8988T (cell line): ENCODE measurements around the gene ANKRD52.
"Not testable (repeated sequence)": the region's sequence is repeated elsewhere in the genome, so short reads cannot be mapped to it uniquely, and the experiment has no call there.

Source experiments
- DNase-seq: peaks from one replicate; pipeline ENCODE4 v3.0.0; 2011

Gene ANKRD52

DNA sequence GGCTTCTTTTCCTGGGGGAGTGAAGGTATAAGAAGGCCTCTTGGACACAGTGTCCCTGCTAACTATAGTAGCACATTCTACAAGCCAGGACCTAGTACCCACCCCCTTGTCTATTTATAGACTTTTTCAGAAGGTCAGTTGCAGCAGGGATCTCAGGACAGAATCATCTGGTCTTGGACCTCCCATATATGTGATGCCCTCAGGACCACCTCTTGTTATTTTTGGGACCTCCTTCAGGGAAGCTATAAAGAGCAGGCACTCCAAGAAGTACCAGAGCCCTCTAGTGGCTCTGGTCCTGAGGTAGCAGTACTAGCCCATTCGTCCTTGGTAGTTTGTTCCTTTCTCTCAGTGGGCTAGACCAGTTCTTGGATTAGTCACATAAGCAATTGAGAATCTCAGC is 12.8 kb upstream of the ANKRD52 start:
- DNase-seq = no peak

DNA sequence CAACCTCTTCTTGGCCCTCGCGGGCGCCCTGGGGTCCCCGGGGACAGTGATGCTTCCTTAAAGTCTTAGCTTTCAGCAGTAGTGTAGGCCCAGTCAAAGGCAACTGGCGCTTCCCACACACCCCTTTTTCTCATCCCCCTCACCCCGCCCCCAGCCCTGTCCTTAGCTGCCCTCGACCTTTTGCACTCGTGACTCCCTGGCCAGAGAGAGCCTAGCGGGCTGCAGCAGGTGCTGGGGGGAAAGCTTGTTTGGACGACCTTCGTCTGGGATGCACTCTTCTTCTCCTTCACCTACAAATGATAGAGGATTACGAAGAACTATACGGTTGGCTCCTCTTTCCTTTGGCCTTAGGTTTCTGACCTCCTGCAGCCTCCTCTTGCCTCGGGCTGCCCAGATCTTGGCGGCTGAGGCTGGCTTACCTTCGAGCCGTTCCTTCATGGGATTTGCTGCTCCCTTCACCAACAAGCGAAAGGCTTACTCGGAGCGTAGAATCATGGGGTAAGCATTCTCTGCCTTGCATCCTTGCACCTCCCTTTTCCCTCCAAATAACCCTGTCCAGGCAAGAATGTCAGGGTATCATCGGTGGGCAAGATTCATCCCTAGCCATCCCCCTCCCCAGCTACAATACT is 9.4 kb upstream of the ANKRD52 start:
- no peak for DNase-seq

DNA sequence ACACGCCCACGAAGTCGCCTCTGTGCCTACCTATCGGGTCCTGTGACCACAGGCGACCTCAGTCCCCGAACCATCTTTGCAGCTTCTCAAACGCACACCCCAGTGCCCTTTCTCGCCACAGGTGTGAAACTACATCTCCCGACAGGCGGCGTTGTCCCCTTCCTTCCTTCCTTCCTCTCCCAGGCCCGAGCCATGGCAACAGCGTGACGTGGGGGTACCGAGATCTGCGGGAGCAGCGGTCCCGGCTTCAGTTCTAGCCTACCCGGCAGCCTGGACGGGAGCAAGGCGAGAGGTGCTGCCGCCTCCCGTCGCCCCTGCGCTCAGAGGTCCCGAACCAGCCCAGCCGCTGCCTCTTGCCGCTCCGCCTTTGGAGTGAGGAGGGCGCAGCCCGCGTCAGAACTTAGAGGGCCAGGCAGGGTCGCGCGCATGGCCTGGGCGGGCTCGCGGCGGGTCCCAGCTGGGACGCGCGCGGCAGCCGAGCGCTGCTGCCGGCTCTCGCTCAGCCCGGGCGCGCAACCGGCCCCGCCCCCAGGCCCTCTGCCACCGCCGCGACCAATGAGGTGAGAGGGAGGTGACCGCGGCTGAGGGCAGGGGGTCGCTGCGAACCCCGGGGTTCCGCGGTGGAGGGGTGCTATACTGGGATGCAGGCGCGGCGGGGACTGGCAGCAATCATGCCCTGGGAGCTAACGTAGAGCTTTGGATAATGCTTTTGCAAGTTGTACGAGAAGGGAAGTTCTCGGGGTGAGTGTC is 8.7 kb upstream of the ANKRD52 start, which contains the start of gene COQ10A:
TSS of gene COQ10A (plus strand) at position 250 of the 750 bp plus-strand sequence. CDS start at position 427, 177 bp downstream.
- peak; percentile 97 for DNase-seq

DNA sequence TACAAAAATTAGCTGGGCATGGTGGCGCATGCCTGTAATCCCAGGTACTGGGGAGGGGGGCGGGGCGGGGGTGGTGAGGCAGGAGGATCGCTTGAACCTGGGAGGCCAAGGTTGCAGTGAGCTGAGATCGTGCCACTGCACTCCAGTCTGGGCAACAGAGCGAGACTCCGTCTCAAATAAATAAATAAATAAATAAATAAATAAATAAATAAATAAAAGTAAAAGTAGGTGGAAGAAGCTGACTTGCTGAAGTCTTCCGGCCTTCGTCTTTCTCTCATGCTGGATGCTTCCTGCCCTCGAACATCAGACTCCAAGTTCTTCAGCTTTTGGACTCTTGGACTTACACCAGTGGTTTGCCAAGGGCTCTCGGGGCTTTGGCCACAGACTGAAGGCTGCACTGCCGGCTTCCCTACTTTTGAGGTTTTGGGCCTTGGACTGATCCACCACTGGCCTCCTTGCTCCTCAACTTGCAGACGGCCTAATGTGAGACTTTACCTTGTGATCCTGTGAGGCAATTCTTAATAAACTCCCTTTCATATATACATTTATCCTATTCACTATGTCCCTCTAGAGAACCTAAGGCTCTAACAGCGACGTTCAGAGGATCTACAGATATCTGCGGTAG is 8.0 kb upstream of the ANKRD52 start:
- DNase-seq = not testable (repeated sequence)

DNA sequence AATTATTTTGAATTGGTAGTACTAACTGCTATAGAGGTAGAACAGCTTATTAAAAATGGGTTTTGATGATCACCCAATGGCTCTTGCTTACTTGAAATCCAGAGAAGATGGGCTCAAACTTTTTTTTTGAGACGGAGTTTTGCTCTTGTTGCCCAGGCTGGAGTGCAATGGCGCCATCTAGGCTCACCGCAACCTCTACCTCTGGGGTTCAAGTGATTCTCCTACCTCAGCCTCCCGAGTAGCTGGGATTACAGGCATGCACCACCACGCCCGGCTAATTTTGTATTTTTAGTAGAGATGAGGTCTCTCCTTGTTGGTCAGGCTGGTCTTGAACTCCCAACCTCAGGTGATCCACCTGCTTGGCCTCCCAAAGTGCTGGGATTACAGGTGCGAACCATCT is 4.8 kb upstream of the ANKRD52 start:
- DNase-seq = not testable (repeated sequence)

DNA sequence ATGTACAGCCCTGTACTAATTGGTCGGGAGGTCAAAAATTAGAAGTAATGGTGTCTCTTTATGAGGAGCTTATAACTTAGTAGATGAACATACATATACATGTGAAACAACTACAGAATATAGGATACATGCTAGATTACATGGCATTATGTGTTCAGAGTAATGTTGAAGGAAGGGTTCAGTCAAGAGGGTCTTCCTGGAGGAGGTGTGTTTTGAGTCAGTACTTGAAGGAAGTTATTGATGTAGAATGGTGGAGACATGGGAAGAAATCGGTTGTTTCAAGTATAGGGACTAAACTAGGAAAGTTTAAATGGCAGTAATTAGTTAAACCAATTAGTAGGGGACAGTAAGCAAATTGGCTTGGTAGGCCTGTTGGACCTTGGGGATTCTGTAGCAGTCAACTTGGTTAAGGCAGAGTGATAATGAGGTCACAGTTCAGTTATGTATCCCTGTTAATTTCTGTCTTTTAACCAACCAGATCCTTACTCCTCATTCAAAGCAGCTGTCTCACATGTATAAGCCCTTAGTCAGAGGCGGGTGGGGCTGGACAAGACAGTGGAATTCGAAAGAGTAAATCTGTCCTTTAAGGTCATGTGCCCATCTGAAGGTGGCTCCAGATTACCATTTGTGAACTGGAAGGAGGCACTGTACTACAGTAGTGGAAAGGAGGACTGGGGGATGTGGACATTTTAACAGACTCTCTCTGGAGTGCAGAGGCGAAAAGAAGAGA is 3.5 kb upstream of the ANKRD52 start:
- DNase-seq = peak; percentile 72

DNA sequence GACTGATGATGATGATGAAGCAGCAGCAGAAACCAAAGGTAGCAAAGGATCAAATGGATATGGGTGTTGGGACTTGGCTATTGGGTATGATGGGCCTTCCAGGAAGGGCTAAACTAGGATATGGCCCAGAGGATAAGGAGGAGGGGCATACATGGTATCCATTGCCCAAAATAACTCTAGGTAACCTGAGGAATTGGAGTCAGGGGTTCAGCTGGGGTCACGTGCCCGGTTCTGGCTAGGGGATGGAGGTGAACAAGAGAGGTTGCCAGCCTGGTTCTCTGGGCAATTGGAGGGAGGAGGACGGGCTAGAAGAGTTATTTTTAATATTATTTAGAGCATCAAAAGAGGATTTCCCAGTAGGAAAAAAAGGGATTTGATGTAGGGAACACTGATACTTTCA is 2.7 kb upstream of the ANKRD52 start:
- DNase-seq = no peak

DNA sequence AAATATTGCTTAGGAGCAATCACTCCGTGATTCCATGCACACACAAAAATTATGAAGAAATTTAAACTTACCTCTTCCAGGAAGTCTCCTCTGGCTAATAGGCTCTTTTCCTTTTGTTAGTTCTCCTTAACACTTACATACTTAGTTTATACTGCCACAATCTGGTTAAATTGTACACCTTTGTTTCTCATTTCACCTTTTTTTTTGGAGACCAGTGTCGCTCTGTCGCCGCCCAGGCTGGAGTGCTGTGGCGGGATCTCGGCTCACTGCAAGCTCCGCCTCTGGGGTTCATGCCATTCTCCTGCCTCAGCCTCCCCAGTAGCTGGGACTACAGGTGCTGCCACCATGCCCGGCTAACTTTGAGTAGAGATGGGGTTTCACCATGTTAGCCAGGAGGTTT is 2.2 kb upstream of the ANKRD52 start:
- DNase-seq = no peak

DNA sequence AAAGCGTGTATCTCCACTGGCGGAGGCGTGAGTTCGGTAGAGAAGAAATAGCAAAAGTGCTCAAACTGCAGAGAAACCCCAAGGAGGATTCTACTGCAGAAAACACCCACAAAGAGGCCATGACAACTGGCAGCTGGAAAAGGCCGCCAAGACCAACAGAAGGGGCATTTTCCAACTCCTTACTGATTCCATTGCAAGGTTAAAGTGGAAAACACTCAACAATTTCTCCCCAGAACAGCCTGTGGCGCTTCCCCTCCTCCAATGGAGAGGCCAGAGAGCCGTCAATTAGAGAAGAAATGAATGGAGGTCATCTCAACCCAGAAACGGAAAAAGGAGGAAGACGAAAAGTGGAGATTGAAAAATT is 618 bp upstream of the ANKRD52 start:
- DNase-seq = no peak

DNA sequence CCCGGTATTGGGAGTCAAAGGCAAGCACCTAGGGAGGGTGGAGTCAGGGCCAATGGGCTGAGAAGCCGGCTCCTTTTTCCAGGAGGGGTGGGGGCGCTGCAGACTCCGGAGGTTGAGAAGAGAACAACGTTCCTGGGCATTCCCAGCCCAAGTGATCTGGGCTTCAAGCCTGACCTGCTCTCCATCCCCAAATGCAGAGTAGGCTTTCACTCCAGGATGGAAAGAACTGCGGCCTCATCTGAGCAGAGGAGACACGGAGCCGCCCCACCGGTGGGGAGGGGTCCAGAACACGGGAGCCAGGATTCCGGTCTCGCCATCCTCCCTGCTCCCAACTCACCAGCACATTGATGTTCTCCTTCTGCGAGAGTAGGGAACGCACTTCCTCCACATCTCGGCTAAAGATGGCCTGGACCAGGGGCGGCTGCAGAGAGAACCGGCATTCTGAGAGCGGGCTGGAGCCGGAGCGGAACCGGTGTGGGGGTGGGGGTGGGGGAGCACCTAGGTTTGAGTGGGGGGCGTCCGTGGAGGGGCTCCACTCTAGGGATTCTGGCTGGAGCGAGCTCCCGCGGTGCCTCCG is 605 bp downstream of the ANKRD52 start:
- DNase-seq = peak; percentile 69

DNA sequence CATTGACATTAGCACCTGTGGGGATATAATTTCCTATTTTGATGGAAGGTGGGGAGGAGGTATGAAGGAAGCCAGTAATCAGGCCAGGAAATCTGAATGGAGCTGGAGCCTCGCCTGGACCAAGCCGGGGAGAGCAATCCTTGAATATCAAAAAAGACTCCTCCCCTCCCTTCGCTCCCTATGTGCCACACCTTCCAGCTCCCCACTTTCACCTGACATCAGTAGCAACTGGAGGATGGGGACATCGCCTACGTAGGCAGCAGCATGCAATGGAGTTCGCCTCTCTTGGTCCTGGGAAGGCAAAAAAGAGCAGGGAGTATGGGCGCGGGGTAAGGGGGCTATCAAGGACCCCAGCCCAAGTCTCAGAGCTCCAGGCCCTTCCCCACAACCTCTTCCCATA is 1.1 kb downstream of the ANKRD52 start:
- DNase-seq = no peak

DNA sequence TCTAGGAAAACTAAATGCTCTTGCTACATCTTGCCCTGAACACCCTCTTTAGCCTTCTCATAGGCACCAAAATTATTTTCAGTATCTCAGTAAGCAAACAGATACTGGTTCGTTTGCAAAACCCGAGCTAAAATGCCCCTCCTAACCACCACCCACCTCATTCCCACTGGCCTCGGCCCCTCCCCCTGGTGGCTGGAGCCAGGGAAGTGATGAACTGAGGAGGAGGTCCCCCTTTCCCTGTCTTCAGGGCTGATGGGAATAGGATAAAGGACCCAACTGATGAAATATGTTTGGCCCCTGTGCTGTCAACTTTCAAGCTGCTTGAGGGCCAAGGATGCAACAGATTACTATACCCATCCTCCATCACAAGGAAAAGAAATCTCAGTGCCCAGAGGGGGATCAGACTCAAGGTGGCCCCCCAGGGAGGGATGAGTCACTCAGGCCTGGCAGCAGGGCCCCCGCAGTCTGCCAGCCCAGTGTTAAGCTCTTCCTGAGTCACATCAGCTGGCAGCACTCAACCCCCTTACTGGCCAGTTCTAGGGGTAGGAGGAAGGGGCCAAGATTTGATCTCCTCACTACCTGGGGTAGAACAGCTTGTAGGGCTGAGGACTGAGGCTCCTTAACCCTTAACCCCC is 1.7 kb downstream of the ANKRD52 start:
- DNase-seq = no peak

DNA sequence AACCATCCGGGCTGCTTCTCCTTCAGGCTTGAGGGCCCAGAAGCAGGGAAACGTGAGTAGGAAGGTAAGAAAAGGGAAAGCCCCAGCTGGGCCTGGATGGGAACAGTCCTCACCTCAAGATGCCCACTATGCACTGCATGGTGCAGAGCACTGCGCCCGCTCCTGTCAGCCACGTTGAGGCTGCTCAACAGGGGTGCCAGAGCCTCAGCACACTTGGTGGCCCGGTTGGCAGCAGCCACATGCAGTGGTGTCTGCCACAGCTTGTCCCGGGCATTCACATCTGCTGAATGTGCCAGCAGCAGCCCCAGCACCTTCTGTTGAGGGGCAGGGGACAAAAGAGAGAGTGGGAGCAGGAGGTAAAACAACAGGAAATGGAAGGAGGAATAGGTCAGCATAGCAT is 2.5 kb downstream of the ANKRD52 start:
- DNase-seq = no peak

DNA sequence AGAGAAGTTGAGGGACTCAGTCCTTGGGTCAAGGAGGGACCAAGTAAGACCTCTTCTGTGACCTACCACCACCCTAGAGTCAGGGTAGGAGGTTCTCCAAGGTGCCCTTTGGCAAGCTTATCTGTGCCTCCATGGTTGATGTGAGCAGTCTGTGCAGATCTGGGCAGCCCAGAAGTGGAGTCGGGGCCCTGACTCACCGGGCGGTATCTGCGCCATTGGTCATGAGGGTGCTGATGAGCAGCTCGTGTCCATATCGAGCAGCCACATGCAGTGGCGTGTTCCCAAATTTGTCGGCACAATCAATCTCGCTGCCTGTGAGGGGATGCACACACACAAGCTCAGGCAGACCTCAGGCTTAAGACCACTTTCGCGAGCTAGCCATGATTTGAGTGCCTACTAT is 5.1 kb downstream of the ANKRD52 start:
- no peak for DNase-seq

DNA sequence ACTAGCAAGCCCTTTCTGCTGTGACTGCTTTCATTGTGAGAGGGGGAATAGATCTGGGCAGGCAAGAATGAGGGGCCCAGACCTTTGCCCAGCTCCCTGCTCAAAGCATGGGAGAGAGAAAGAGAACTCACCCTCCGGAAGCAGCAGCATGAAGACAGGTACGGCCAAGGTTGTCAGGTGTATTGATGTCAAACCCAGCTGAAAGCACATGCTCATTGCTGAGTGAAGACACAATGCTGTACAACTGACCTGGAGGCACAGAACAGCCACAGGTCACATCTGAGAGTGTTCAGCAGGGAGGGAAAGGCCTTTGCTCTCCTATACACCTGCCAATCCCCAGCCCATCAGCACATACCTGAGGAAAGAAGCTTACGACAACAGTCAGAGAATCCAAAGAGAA is 5.5 kb downstream of the ANKRD52 start:
- no peak for DNase-seq

DNA sequence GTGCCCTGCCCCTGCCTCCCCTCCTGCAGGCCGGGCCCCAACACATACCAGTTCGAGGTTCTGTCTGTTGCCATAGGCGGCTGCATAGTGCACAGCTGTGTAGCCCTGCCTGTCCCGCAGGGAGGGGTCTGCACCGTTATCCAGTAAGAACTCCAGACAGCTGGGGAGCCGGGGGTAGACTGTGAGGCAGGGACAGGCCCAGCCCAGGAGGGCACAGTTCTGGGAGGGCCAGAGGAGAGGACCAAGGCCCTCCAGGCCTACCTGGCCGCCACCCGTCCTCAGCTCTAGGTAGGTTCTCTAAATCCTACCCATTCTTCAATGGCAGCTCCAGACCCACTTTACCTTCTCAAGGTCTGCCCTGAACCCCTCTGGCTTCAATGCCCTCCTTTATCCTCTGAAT is 9.5 kb downstream of the ANKRD52 start:
- DNase-seq = no peak

DNA sequence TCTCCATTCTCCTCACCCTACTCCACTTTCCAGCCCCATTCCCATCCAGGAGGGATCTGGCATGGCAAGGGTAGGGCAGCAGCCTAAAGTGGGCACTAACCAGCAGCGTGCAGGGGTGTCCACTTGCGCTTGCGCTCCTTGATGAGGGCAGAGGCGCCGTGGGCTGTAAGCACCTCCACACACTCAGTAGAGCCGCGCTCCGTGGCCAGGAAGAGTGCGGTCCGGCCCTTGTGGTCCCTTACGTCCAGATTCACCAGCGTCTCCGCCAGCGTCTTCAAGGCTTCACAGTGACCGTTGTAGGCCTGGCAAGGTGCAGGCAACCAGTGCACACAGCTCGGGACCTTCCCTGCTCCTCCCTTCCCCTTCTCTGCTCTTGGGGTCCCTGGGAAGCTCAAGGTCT is 10.3 kb downstream of the ANKRD52 start:
- no peak for DNase-seq

DNA sequence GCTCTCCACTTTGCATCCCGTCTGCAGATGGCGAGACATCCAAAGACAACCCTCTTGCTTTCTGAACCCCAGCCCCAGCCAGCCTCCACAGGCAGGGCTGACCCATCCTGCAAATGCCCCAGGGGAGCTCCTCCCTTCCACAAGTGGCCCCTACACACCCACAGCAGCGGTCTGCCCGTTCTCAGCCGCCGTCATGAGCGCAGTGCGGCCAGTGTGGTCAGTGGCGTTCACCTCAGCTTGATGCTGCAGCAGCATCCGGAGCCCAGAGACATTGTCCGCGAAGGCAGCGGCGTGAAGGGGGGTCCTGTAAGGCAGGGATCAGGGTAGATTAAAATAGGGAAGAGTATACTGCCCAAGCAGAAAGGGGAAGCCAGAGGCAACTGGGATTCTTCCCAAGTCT is 13.7 kb downstream of the ANKRD52 start:
- no peak for DNase-seq

DNA sequence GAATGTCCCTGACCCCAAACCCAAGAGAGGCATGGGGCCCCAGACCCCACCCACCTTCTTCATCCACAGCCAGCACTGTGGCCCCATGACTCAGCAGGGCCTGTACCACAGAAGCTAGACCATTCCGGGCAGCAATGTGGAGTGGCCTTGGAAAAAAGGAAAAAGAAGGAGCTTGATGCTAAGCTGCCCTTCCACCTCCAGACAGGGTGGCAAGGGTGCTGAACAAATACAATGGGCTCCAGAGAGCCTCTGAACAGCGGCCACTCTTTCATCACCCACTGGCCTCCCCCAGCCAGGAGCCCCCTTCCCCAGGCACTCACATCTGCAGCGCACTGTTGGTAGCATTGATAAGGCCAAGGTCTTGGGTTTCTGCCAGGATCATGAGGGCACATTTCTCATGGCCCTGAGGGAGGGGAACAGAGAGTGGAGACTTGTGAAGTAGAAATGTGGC is 14.4 kb downstream of the ANKRD52 start:
- DNase-seq = no peak

DNA sequence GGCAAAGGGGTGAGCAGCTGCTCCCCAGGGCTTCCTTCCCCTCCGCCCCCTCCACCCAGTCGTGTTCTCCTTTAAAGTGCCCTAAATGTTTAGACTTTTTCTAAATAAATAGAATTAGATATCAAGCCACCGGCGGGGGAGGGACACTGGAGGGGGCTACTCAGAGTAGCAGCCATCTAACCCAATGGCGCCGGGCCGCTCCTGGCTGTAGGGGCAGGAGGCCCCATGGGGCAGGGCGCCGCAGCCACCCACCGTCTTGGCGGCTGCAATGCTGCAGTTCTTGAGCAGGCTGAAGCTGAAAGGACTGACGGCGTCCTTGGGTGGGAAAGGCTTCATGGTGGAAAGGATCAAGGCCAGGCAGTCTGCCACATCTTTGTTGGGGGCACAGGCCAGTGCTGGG is 15.2 kb downstream of the ANKRD52 start:
- DNase-seq = no peak

DNA sequence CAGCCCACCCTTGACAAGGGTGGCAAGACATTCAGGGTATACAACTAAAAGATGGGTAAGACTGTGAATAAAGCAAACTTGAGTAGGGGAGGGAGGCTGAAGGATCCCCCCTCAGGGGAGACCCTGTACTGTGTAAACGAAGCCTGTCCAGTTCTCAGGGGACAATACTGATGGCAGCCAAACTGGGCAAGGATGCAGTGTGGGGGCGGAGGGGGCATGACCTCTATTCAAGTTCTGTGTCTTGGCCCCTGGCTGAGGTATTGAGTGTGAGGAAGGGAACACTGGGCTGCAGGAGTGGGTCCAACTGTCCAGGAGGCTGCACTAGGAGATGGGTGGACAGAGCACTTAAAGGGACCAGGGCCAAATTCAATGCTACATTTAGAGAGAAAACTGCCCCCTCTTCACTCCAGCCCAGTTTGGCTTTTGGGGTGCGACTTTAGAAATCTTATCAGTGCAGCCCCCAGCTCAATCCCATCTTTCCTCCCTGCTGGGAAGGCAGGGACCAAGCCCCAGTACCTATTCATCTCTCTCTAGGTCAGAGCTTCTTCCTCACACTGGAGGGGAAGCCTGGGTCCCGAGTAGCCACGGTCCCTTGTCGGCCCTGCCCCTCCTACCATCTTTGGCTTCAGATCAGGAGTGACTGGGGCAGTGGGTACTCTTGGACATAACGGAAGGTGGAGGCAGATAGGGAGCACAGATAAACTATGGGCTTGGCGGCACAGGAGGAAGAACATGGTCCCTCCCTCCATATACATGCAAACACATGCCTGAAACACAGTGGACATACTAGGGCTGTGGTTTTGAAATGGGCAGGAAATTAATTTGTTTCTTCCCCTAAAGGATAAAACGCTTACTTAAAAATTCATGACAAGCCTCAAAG is 16.5 kb downstream of the ANKRD52 start:
- DNase-seq = no peak

DNA sequence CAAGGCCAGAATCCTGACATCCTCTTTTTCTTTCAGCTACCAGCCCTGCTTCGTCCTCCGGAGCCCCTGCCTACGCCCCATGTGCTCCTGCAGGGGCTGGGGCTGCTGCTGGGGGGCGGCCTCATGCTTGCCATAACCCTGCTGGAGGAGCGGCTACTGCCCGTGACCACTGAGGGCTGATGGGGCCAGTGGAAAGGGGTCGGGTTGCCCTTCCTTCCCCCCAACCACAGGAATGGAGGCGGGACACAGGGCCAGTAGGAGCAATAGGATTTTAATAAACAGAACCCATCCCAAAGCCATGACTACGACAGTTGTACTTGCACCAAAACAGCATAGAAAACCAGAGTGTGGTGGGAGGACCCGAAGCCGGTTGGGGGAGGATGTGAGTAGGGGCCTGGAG is 20.6 kb downstream of the ANKRD52 start:
- no peak for DNase-seq
